Skeletal muscle cell (primary cell): ENCODE results near the gene GRHPR.
A peak's percentile ranks its signal among the peaks of the same experiment; 100 is the strongest.
"Not testable (repeated sequence)": the region's sequence is repeated elsewhere in the genome, so short reads cannot be mapped to it uniquely, and the experiment has no call there.

Experiments
- DNase-seq: peaks from one replicate; pipeline ENCODE4 v3.0.0-alpha.2; 2010; ENCODE audit warnings: low read depth
- H3K4me3 ChIP-seq: 2 replicates; pipeline ENCODE4 v1.5.1; 2011; ENCODE audit warnings: low read depth, mild to moderate bottlenecking, control low read depth, low read length, moderate library complexity

GRHPR gene

DNA sequence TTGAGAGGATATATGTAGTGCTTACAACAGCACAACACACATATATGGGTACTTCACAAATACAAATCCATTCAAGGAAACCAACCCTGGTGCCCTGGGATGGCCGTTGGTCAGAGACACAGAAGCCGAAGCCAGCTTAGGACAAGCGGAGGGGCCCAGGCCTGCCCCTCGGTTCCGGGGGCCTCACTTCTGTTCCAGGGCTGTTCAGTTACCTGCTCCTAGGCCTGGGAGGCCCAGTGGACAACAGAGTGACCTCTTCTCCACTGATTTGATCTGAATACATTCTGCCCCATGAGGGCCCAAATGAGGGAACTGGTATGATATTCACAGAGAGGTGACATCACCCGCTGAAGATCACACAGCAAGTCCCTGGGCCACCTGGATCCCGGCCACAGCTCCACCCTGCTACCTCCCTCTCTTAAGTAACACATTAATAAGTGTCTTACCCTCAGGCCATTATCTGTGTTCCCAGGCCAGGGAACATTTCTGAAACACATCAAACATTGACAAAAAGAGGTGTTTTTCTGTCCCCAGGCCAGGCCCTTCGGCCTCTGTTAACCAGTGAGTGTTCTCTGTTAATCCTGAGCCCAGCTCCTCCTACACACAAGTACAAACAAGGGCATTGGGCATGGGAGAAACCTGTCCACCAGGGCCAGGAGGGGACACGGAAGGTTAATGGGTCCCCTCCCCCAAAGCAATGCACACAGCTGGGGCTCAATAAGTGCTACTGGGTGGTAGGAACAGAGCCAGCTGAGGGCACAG, 4.5 kb upstream of the GRHPR start:
- no peak overlapping the region for H3K4me3 ChIP-seq
- DNase-seq: no peak

DNA sequence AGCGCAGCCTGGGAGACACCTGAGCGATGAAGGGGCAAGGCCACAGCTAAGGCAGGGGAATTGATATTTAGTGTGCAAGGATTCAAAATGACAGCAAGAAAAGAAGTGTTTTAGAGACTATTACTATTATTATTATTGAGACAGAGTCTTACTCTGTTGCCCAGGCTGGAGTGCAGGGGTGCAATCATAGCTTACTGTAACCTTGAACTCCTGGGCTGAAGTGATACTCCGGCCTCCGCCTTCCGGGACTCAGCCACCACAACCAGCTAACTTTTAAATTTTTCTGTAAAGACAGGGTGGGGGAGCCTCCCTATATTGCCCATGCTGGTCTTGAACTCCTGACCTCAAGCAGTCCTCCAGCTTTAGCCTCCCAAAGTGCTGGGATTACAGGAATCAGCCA, 3.3 kb upstream of the GRHPR start:
- DNase-seq: no peak
- H3K4me3 ChIP-seq: no peak overlapping the region

DNA sequence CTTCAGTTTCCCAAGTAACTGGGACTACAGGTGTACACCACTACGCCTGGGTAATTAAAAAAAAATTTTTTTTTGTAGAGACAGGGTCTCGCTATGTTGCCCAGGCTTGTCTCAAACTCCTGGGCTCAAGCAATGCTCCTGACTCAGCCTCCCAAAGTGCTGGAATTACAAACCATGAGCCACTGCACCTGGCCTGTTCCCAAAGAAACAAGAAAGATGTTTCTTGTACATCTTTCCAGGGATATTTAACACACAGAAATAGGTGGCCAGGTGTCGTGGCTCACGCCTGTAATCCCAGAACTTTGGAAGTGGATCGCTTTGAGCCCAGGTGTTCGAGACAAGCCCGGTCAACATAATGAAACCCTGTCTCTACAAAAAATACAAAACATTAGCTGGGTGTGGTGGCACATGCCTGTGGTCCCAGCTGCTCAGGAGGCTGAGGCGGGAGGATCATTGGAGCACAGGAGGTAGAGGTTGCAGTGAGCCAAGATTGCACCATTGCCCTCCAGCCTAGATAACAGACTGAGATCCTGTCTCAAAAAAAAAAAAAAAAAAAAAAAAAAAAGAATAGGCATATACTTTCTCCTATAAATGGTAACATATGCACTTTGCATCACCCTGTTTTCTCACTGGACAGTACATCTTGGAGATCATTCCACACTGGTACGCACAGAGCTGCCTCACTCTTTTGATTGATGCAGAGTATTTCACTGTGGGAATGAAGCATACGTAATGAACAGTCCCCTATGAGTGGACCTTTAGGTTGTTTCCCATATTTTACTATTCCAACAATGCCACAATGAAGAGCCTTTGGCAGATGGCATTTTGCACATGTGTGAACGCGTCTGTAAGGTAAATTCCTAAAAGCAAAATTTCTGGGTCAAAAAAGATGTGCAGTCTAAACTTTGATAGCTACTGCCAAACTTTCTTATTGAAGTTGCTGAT, 2.0 kb upstream of the GRHPR start:
- no peak for DNase-seq
- H3K4me3 ChIP-seq: no peak overlapping the region

DNA sequence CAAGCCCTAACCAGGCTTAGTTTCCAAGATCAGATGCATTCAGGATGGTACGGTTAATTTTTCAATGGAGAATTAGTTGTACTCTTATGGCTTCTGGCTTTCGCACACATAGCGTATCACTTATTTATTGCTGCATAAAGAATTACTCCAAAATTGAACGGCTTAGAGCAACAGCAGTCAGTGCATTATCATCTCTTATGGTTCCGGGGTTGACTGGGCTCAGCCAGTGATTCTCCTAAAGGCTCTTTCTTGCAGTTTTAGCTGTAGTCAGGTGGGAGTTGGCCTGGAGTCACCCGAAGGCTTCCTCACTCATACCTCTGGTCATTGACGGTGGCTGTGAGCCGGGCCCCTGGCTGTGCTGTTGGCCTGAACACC, 595 bp upstream of the GRHPR start:
- peak overlapping the region; percentile 85 for H3K4me3 ChIP-seq
- DNase-seq: no peak

DNA sequence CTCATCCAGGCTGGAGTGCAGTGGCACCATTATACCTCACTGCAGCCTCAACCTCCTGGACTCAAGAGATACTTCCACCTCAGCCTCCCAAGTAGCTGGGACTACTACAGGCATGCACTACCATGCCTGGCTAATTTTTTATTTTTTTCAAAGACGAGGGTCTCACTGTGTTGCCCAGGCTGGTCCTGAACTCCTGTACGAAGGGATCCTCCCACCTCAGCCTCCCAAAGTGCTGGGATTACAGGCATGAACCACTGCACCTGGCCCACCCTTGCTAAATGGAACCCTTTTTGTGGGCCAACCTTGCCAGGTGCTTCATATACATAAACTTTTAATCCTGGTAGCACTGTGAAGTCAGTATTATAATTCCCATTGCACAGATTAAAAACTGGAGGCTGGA, 1.0 kb downstream of the GRHPR start:
- peak overlapping the region; percentile 85 for H3K4me3 ChIP-seq
- no peak for DNase-seq

DNA sequence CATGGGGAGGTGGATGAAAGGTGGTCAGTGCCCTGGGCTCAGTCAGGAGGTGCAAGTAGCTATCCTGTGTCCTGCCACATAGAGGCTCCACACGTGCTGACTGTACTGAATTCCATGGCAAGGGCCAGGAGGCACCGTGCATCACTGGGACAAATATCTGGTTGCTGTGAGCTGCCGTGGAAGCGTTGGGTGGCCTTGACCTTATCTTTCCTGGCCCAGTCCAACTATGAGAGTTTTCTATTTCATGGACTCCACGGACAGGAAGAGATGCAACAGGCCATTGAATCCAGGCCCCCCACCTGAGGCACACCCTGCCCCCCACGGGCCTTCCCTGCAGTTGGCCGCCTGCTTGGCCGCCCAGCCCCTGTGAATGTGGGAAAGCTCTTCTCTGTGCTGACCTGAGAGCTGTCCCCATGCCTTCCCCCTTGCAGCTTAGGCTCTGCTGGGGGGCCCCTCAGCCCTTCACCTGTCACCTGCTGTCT, 1.7 kb downstream of the GRHPR start:
- H3K4me3 ChIP-seq: no peak overlapping the region
- DNase-seq: no peak

DNA sequence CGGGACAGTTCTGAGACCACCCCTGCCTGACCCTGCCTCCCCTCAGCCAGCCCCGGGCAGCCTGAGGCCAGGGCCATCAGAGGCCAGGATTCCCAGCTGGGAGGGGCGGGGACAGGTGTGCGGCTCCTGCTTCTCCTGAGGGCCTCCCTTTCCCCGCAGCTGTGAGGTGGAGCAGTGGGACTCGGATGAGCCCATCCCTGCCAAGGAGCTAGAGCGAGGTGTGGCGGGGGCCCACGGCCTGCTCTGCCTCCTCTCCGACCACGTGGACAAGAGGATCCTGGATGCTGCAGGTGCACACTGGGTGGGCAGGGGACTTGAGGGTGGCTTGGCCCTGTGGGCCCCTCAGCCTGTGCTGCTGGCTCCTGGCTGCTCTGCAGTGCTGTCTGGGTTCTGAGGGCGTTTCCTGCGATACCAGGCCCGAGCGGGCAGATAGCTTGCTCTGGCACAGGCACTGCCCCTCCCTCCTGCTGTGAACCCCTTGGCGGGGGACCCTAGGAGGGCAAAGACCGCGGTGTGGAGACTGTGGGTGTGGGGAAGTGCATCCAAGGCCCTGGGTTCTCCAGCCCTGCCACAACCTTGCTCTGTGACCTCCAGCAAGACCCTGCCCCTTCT, 2.3 kb downstream of the GRHPR start:
- no peak overlapping the region for H3K4me3 ChIP-seq
- no peak for DNase-seq

DNA sequence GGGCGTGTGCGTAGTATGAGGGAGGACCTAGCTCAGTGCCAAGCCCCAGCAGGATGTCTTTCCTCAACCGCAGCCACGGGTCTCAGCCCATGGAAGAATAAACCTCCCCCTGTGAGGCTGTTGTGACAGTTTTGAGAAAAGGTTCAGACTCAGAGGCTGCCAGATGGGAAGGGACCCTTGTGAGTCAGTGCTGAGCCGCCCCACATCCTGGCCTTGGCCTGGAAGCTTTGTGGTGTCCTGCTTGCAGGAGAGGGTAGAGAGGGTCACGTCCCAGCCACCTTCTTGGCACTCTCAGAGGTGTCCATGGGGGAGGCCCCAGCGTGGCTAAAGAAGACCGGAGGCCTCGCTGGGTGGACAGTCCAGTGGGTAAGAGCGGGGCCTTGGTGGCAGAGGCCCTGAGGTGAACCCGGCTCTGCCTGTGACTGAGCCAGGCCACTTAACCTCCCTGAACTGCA, 2.8 kb downstream of the GRHPR start:
- no peak overlapping the region for H3K4me3 ChIP-seq

DNA sequence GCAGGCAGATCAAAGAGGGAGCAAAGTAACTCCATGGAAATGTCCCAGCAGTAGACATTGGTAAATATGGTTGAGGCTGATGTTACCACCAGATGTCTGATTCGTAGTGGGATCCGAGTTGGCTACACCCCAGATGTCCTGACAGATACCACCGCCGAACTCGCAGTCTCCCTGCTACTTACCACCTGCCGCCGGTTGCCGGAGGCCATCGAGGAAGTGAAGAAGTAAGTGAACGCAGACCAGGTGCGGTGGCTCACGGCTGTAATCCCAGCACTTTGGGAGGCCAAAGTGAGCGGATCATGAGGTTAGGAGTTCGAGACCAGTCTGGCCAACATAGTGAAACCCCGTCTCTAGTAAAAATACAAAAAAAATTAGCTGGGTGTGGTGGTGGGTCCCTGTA, 3.9 kb downstream of the GRHPR start:
- not testable (repeated sequence) for DNase-seq, H3K4me3 ChIP-seq

More for the DNA sequence above, 2.8 kb downstream of the GRHPR start:
- no peak for DNase-seq

DNA sequence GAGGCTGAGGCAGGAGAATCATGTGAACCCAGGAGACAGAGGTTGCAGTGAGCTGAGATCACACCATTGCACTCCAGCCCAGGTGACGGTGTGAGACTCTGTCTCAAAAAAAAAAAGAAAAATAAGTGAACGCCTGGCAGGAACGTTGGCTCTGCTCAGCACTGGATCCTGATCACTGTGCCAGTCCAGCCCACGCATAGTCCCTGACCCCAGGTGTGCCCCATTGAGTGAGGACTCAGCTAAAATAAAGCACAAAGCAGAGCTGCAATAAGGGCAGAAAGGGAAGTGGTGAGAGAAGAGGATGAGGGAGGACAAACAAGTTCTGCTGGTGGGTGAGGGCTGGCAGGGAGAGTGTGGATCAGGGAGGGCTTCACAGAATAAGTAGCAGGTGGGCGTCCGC, 4.3 kb downstream of the GRHPR start:
- no peak overlapping the region for H3K4me3 ChIP-seq
- no peak for DNase-seq

DNA sequence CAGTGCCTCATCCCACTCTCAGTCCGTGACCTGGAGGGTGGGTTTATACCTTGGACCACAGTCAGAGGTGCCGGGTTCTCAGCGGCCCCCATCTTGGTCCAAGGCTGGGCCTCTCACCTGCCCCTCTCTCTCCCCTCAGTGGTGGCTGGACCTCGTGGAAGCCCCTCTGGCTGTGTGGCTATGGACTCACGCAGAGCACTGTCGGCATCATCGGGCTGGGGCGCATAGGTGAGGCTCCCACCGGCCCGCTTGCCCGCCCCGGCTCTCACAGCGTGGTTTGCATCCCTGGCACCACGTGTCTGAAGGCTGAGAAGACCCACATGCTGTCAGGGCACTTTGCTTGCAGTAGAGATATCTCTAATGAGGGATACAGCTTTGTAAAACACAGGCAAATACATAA, 5.8 kb downstream of the GRHPR start:
- no peak for DNase-seq
- H3K4me3 ChIP-seq: no peak overlapping the region

DNA sequence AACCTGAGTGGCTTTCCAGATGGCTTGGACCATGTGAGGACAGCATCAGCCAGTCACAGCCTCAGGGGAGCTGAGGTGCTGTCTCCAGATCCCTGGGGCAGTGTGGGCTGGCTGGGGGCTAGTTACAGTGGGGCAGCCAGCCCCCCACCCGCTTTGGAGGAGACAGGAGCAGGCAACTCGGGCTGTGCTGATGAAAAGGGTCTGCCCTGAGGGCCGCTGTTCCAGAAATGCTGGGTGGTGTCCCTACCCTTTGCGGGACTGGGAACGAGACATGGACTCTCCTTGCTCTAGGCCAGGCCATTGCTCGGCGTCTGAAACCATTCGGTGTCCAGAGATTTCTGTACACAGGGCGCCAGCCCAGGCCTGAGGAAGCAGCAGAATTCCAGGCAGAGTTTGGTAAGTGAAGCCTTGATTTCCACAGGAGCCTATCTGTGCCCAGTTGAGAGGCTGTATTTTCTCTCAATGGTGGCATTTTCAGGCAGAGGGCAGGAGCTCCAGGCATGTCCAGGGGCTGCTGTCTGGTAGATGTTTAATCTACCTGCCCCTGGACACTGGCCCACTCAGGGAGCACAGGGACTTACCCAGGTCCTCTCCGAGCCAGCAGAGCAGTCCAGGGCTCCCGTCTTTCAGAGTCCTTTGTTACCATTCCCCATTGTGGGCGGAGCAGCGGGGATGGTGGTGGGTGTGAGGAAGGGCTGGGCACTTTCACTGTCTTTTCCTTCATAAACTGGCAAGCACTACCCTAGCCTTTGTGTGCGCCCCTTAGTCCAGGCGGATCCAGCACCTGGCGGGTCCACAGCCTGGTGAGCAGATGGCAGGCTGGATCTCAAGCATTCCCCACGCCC, 7.2 kb downstream of the GRHPR start:
- DNase-seq: no peak

DNA sequence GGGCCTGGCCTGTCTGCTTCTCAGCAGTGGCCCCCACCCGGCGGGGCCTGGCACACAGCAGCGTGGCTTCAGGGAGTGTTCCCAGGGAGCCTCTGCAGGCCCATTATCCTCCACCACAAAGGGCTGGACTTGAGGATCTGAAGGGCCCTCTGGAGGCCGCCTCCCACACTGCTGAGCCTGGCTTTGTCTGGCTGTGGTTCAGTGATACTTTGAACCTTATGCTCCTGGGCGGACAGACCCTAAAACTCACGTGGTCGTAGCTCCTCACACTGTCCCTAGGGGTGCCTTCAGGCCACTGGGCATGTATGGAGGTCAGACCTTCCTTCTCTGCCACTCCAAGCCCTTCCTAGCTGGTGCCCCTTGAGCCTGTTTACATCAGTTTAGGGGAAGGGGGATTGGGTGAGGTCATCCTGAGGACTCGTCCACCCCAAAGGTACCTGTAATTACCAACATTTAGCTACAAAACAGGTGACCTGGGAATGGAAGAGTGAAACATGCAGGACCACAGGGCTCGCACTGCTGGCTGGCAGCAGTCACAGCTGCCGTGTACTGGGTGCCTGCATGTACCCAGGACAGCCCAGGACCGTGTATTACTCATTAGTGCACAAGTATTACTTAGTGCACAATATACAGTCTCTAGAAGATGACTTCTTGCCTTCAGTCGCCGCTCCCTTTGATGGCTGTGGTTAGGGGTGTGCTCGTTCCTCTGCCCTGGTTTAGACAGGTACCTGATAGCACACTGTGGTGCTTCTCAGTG, 8.5 kb downstream of the GRHPR start:
- DNase-seq: no peak
- no peak overlapping the region for H3K4me3 ChIP-seq

More for the DNA sequence above, 7.2 kb downstream of the GRHPR start:
- H3K4me3 ChIP-seq: no peak overlapping the region

DNA sequence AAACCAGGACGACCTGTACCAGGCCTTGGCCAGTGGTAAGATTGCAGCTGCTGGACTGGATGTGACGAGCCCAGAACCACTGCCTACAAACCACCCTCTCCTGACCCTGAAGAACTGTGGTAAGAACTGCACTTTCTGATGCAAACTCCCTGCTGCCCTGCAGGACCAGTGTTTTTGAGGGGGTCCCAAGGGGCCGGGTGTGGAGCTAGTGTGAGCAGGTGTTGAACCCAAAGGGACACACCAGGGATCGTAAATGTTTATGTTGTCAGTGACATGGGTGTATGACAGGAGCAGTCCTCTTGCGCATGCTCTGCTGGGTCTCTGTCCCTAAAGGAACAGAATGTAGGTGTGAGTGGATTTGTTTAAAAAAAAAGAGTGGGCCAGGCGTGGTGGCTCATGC, 9.5 kb downstream of the GRHPR start:
- no peak for DNase-seq
- no peak overlapping the region for H3K4me3 ChIP-seq

DNA sequence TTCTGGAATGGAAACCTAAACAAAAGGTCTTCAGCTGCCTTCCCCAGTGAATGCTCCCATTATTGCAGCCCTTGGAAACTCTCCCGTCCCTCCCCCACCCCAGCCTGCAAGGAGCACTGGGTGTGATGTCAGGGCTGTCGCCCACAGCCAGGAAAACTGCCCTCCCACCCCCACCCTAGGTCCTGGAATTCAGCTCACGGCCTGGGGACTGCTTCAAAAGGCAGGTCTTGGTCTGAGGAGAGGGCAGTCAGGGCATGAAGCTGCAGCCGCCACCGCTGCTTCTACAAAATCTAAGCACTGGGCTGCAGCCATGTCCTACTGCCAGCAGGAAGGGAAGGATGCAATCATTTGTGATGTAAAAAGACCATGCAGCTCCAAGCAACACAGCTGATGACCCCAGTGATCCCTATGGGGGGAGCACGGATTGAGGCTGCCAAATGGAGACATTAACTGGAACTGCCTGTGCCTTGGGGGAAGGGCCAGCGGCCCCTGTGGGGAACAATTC, 11.4 kb downstream of the GRHPR start:
- no peak overlapping the region for H3K4me3 ChIP-seq
- no peak for DNase-seq

DNA sequence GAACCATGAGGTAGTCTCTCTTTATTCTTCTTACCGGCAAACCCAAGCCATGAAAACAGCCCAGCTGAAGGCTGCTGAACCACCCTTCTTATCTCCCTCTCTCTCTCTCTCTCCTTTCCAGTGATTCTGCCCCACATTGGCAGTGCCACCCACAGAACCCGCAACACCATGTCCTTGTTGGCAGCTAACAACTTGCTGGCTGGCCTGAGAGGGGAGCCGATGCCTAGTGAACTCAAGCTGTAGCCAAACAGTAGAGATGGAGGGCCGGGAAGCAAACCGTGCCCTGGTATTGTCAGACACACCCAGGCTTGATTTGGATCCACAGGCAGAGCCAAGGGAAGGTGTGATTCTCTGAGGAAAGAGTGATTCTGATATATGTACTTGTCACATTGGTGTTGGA, 14.0 kb downstream of the GRHPR start:
- DNase-seq: no peak

DNA sequence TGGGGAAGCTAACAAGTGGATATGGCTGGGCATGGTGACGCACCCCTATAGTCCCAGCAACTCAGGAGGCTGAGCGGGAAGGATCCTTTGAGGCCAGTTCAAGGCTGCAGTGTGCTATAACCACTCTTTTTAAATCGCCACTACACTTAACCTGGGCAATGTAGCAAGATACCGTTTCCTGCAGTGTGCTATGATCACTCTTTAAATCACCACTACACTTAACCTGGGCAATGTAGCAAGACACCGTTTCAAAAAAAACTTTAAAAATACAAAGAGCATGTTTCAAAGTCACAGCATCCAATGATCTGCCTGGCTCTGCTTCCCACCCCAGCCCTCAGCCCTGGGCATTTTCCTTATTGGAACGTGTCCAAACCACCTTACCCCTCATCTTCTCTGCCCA, 14.5 kb downstream of the GRHPR start:
- DNase-seq: no peak
- no peak overlapping the region for H3K4me3 ChIP-seq

More for the DNA sequence above, 14.0 kb downstream of the GRHPR start:
- no peak overlapping the region for H3K4me3 ChIP-seq

DNA sequence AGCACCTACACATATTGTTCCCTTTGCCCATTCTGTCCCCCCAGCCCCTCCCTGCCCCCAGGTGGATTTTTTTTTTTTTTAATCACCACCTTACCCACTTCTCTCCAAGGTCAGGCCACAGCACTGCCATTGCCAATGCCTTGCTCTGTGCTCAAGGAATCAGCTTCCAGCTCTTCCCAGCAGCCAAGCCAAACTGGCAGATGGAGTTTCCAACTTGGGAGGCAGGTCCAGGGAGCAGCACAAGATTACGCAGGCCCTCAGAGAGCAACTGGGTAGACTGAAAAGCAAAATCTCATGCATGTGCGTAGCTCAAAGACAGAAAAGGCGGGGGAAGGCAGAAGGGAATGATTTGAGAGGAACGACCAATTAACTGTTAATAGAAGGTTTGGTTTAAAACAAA, 15.1 kb downstream of the GRHPR start:
- DNase-seq: no peak

More for the DNA sequence above, 15.1 kb downstream of the GRHPR start:
- no peak overlapping the region for H3K4me3 ChIP-seq
